Hepatocyte (in vitro differentiated cells): Measurements from ENCODE around the gene ZNF207. TPM values are rescaled to one million over a fixed set of nuclear protein-coding genes. Genes with fewer than 3 reads are reported as not detected.
A peak's percentile ranks its signal among the peaks of the same experiment; 100 is the strongest.
"Not testable (repeated sequence)": the region's sequence is repeated elsewhere in the genome, so short reads cannot be mapped to it uniquely, and the experiment has no call there.

Experiments
- DNase-seq: peaks from one replicate; pipeline ENCODE4 v3.0.0-alpha.2; 2016; ENCODE audit warnings: low spot score
- H2AFZ ChIP-seq: fragments of 200-600 bp; sonication (generic); 2 replicates; pipeline ENCODE4 v1.6.0; 2016; ENCODE audit warnings: antibody characterized with exemption, mild to moderate bottlenecking
- H3K27ac ChIP-seq: fragments of 200-600 bp; sonication (generic); 2 replicates; pipeline ENCODE4 v1.5.1; 2016; ENCODE audit warnings: mild to moderate bottlenecking
- H3K27me3 ChIP-seq: fragments of 200-600 bp; sonication (generic); 2 replicates; pipeline ENCODE4 v1.6.1; 2016
- H3K36me3 ChIP-seq: fragments of 200-600 bp; sonication (generic); replicated peaks from 2 replicates; pipeline ENCODE4 v1.5.1; 2016; ENCODE audit warnings: low read depth; ENCODE audit not compliant: insufficient read depth
- H3K4me1 ChIP-seq: fragments of 200-600 bp; sonication (generic); 2 replicates; pipeline ENCODE4 v1.5.1; 2016; ENCODE audit warnings: mild to moderate bottlenecking, moderate library complexity; ENCODE audit not compliant: insufficient read depth
- H3K4me2 ChIP-seq: fragments of 200-600 bp; sonication (generic); 2 replicates; pipeline ENCODE4 v1.6.0; 2016
- H3K4me3 ChIP-seq: fragments of 200-600 bp; sonication (generic); 2 replicates; pipeline ENCODE4 v1.5.1; 2016; ENCODE audit warnings: mild to moderate bottlenecking
- H3K79me2 ChIP-seq: fragments of 200-600 bp; sonication (generic); 2 replicates; pipeline ENCODE4 v1.6.0; 2017; ENCODE audit warnings: mild to moderate bottlenecking
- H3K9me2 ChIP-seq: fragments of 200-600 bp; sonication (generic); replicated peaks from 2 replicates; pipeline ENCODE4 v1.6.0; 2017; ENCODE audit warnings: mild to moderate bottlenecking; ENCODE audit not compliant: insufficient read depth
- H3K9me3 ChIP-seq: fragments of 200-600 bp; sonication (generic); 2 replicates; pipeline ENCODE4 v1.5.1; 2016; ENCODE audit warnings: low read depth, mild to moderate bottlenecking
- H4K20me1 ChIP-seq: fragments of 200-600 bp; sonication (generic); 2 replicates; pipeline ENCODE4 v1.6.0; 2016; ENCODE audit warnings: mild to moderate bottlenecking; ENCODE audit not compliant: insufficient read depth, poor library complexity, severe bottlenecking
- EZH2 ChIP-seq: fragments of 200-600 bp; sonication (generic); IDR thresholded peaks from 2 replicates; pipeline ENCODE4 v1.6.1; 2016; ENCODE audit warnings: antibody characterized with exemption, mild to moderate bottlenecking, borderline replicate concordance
- EZH2phosphoT487 ChIP-seq: fragments of 200-600 bp; sonication (generic); IDR thresholded peaks from one replicate; pipeline ENCODE4 v1.6.1; 2018; ENCODE audit warnings: antibody characterized with exemption, mild to moderate bottlenecking, low read depth, moderate library complexity; ENCODE audit not compliant: unreplicated experiment, severe bottlenecking
- WGBS: methylation state at CpG from one replicate; pipeline ENCODE4 v1.1.6; 2016; ENCODE audit warnings: low lambda C conversion rate; ENCODE audit errors: missing lambda C conversion rate; 5-methylcytosine and 5-hydroxymethylcytosine counted together
- polyA plus RNA-seq: library from polyadenylated mRNA; unstranded; fragments of >200 nt; fragmentation: Nextera tagmentation; extraction: Ambion mirVana; gene quantifications from 2 replicates; pipeline ENCODE4 v1.2.1, GENCODE V29; 2016
- total RNA-seq: library from RNA; depleted of rRNA; stranded (reverse); fragments of >200 nt; gene quantifications from 2 replicates; pipeline ENCODE4 v1.2.3, GENCODE V29; 2014
- TF ChIP-seq, protein P1 (sequence below): fragments of 200-600 bp; sonication (generic); IDR thresholded peaks from 2 replicates; pipeline ENCODE4 v1.5.1; 2016; ENCODE audit warnings: antibody characterized with exemption, mild to moderate bottlenecking; ENCODE audit not compliant: poor library complexity

The ZNF207 gene
- total and polyA plus RNA-seq, 2 experiments from 2014 or later = 137 to 138 TPM

DNA sequence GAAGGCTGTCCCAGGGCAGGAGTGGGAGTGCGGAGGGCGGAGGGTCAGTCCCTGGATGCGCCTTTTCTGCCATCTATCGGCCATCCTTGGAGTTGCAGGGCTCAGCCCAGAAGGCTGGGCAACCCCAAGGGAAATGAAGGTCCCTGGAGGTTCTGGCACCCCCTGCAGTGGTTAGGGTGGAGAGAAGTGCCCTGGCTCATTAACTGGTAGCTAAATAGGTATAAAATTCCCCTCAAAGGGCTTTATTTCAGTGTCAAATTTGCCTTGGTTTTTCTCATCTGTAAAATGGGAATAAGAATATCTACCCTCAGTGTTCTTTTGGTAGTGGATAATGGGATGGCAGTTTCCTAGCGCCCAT lies 30.4 kb upstream of the ZNF207 start:
- Histone ChIP-seq H3K4me1 (no peaks in the 10 kb centered on the region), H3K4me2 (no peak overlapping the region), H3K9me3 (no peaks in the 10 kb centered on the region), H4K20me1 (no peaks in the 10 kb centered on the region), H3K36me3 (no peaks in the 10 kb centered on the region), H3K27me3 (peaks cover 14% of the 10 kb centered on the region), H3K27ac (no peak overlapping the region), H2AFZ (no peak overlapping the region), H3K4me3 (no peak overlapping the region), H3K79me2 (no peaks in the 10 kb centered on the region), H3K9me2 (no peaks in the 10 kb centered on the region)
- 22% methylated on average over 5 of the region's 5 CpGs for WGBS
- DNase-seq = peak; percentile 79
- TF ChIP-seq, protein P1, sequence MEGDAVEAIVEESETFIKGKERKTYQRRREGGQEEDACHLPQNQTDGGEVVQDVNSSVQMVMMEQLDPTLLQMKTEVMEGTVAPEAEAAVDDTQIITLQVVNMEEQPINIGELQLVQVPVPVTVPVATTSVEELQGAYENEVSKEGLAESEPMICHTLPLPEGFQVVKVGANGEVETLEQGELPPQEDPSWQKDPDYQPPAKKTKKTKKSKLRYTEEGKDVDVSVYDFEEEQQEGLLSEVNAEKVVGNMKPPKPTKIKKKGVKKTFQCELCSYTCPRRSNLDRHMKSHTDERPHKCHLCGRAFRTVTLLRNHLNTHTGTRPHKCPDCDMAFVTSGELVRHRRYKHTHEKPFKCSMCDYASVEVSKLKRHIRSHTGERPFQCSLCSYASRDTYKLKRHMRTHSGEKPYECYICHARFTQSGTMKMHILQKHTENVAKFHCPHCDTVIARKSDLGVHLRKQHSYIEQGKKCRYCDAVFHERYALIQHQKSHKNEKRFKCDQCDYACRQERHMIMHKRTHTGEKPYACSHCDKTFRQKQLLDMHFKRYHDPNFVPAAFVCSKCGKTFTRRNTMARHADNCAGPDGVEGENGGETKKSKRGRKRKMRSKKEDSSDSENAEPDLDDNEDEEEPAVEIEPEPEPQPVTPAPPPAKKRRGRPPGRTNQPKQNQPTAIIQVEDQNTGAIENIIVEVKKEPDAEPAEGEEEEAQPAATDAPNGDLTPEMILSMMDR = peak; percentile 84
- TF ChIP-seq EZH2phosphoT487 (no peak), EZH2 (no peak)

DNA sequence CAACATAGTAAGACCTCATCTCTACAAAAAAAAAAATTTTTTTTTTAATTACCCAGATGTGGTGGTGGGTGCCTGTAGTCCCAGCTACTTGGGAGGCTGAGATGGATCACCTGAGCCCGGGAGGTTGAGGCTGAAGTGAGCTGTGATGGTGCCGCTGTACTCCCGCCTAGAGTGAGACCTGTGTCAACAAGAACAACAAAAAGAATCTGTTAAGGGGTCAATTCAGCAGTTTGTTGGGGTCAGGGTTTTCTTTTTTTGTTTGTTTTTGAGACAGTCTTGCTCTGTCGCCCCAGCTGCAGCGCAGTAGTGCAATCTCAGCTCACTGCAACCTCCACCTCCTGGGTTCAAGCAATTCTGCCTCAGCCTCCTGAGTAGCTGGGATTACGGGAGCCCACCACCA lies 29.9 kb upstream of the ZNF207 start:
- H4K20me1 ChIP-seq, H3K36me3 ChIP-seq, H3K4me3 ChIP-seq, H2AFZ ChIP-seq, H3K4me1 ChIP-seq, H3K27ac ChIP-seq, H3K9me3 ChIP-seq, DNase-seq, H3K9me2 ChIP-seq, H3K79me2 ChIP-seq, H3K27me3 ChIP-seq, H3K4me2 ChIP-seq: not testable (repeated sequence)
- WGBS = 87% methylated on average over 6 of the region's 6 CpGs

DNA sequence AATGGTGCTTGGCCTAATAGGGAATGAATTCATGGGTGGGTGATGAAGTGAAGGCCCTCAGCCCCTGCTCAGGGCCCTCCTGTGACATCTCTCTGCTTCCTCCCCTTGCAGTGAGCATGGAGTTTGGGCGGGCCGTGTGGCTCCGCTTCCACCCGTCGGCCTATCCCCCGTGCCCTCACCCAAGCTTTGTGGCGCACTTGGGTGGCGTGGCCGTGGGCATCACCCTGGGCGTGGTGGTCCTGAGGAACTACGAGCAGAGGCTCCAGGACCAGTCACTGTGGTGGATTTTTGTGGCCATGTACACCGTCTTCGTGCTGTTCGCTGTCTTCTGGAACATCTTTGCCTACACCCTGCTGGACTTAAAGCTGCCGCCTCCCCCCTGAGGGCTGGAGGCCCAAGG lies 29.1 kb upstream of the ZNF207 start:
- TF ChIP-seq, protein P1 = no peak
- TF ChIP-seq EZH2 = no peak
- TF ChIP-seq EZH2phosphoT487 = no peak

DNA sequence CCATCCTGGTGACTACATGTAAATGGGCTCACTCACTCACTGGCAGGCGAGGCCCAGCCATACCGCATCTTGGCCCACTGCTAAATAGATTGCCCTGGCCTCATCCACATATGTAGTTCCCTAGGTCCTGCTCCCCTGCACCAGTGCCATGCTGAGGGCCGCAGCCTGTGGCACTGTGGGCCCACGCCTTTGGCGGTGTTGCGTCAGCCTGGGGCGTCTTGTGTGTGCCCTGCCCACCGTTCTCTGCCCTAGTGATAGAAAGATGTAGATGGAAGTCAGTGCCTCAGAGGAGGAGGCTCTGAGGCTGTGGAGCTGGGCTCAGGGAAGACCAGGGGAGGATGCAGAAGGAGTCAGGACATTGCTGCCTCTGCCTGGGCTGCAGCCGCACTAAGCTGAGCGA lies 26.9 kb upstream of the ZNF207 start:
- no peak for DNase-seq
- TF ChIP-seq EZH2 = no peak
- no peak for TF ChIP-seq EZH2phosphoT487
- TF ChIP-seq, protein P1 = no peak
- no peak overlapping the region for H3K4me2 ChIP-seq
- WGBS = 97% methylated on average over 10 of the region's 10 CpGs
- H4K20me1 ChIP-seq = no peaks in the 10 kb centered on the region
- H3K36me3 ChIP-seq = no peaks in the 10 kb centered on the region
- H2AFZ ChIP-seq = no peak overlapping the region
- H3K9me3 ChIP-seq = no peaks in the 10 kb centered on the region
- H3K4me1 ChIP-seq = no peaks in the 10 kb centered on the region
- H3K27me3 ChIP-seq = no peaks in the 10 kb centered on the region
- H3K79me2 ChIP-seq = no peaks in the 10 kb centered on the region
- no peak overlapping the region for H3K4me3 ChIP-seq
- no peak overlapping the region for H3K27ac ChIP-seq
- H3K9me2 ChIP-seq = no peaks in the 10 kb centered on the region

More for the DNA sequence above, 29.1 kb upstream of the ZNF207 start:
- H3K27ac ChIP-seq = no peak overlapping the region
- H3K4me3 ChIP-seq = no peak overlapping the region
- no peak for DNase-seq
- H3K4me2 ChIP-seq = no peak overlapping the region
- H3K79me2 ChIP-seq = no peaks in the 10 kb centered on the region
- no peaks in the 10 kb centered on the region for H4K20me1 ChIP-seq
- peaks cover 2% of the 10 kb centered on the region for H3K27me3 ChIP-seq
- H3K9me3 ChIP-seq = no peaks in the 10 kb centered on the region
- WGBS = 94% methylated on average over 14 of the region's 15 CpGs
- H2AFZ ChIP-seq = no peak overlapping the region
- no peaks in the 10 kb centered on the region for H3K36me3 ChIP-seq
- H3K4me1 ChIP-seq = no peaks in the 10 kb centered on the region
- no peaks in the 10 kb centered on the region for H3K9me2 ChIP-seq
